Panc1 (cell line): Measurements from ENCODE around the gene UGGT1. TPM values are rescaled to one million over a fixed set of nuclear protein-coding genes. Genes with fewer than 3 reads are reported as not detected.

ENCODE experiments used
- ATAC-seq: fragments of 200-7000 bp; cut with Tn5 transposase; 2 replicates; pipeline ENCODE4 v1.9.1; 2020; ENCODE audit warnings: mild to moderate bottlenecking, moderate library complexity
- BruUV-seq: library from RNA; stranded (reverse); fragments of 400-500 nt; replicated peaks from 2 replicates; lab custom pipeline; 2021; lab: Mats Ljungman, UMichigan
- CTCF ChIA-PET: fragments of 300-600 bp; sonication (Branson Sonifier 250); formaldehyde crosslinking; loops from one replicate; lab custom pipeline; 2022; ENCODE audit warnings: antibody characterized with exemption; lab: Charles Lee
- POLR2A ChIA-PET: fragments of 300-600 bp; sonication (Branson Sonifier 250); formaldehyde crosslinking; loops from one replicate; lab custom pipeline; 2022; ENCODE audit warnings: antibody characterized with exemption; lab: Charles Lee
- DNase-seq: peaks from one replicate; pipeline ENCODE4 v3.0.0-alpha.2; 2010; ENCODE audit warnings: low read depth, low spot score
- H3K27ac ChIP-seq: 2 replicates; pipeline ENCODE4 v1.5.1; 2011; ENCODE audit warnings: mild to moderate bottlenecking, low read length, inconsistent platforms
- H3K27me3 ChIP-seq: fragments of 200-500 bp; sonication (Bioruptor generic); 2 replicates; pipeline ENCODE4 v1.6.0; 2014; ENCODE audit warnings: low read length, inconsistent platforms; ENCODE audit not compliant: control insufficient read depth, insufficient read depth
- H3K36me3 ChIP-seq: fragments of 200-500 bp; sonication (Bioruptor generic); 2 replicates; pipeline ENCODE4 v1.5.1; 2014; ENCODE audit warnings: inconsistent platforms, mild to moderate bottlenecking, low read length, moderate library complexity; ENCODE audit not compliant: control insufficient read depth, insufficient read depth
- H3K4me1 ChIP-seq: 2 replicates; pipeline ENCODE4 v1.5.1; 2011; ENCODE audit warnings: inconsistent platforms, mild to moderate bottlenecking, low read length, moderate library complexity; ENCODE audit not compliant: control insufficient read depth, insufficient read depth
- H3K4me3 ChIP-seq, 2 experiments: 2 replicates each; pipeline ENCODE4 v1.5.1; 2011 to 2012; ENCODE audit warnings: low read depth in 2 of 2, low read length in 2 of 2, mild to moderate bottlenecking in 2 of 2, inconsistent platforms in 1 of 2, moderate library complexity in 1 of 2
- H3K9me3 ChIP-seq: fragments of 200-500 bp; sonication (Bioruptor generic); 2 replicates; pipeline ENCODE4 v1.5.1; 2014; ENCODE audit warnings: low read depth, mild to moderate bottlenecking, inconsistent platforms, low read length, moderate library complexity; ENCODE audit not compliant: control insufficient read depth, insufficient read depth
- POLR2AphosphoS5 ChIP-seq: IDR thresholded peaks from 2 replicates; pipeline ENCODE4 v1.6.1; 2012; ENCODE audit warnings: mild to moderate bottlenecking, low read depth, low read length, moderate library complexity
- REST ChIP-seq, 2 experiments: IDR thresholded peaks; 2 replicates each; pipeline ENCODE4 v1.6.1; 2011 to 2012; ENCODE audit warnings: low read depth in 2 of 2, control low read depth in 1 of 2, low read length in 1 of 2, mild to moderate bottlenecking in 1 of 2, moderate library complexity in 1 of 2; ENCODE audit not compliant: insufficient read depth in 1 of 2
- SIN3A ChIP-seq: IDR thresholded peaks from 2 replicates; pipeline ENCODE4 v1.6.1; 2012; ENCODE audit warnings: low read depth, mild to moderate bottlenecking, low read length, moderate library complexity, borderline replicate concordance; ENCODE audit not compliant: insufficient read depth
- TCF7L2 ChIP-seq: IDR thresholded peaks from 2 replicates; pipeline ENCODE4 v1.6.1; 2011; ENCODE audit warnings: mild to moderate bottlenecking, low read depth, low read length, inconsistent platforms
- in situ Hi-C: cut with HindIII; loops from 2 replicates; pipeline ENCODE4 v1.10.0; 2016; ENCODE audit warnings: low sequenced_read_pairs, low pct_unique_long_range_greater_than_20kb
- intact Hi-C: fragments of 100-400 bp; cut with micrococcal nuclease; formaldehyde crosslinking; loops from one replicate; pipeline ENCODE4 v1.10.0; 2022; ENCODE audit not compliant: unreplicated experiment
- total RNA-seq: library from RNA; stranded (reverse); gene quantifications from one replicate; pipeline ENCODE4 v1.2.1, GENCODE V29; 2021; ENCODE audit not compliant: unreplicated experiment
- TF ChIP-seq, protein P1 (sequence below): fragments of 450-650 bp; IDR thresholded peaks from 2 replicates; pipeline ENCODE4 v1.5.1; 2017; ENCODE audit warnings: mild to moderate bottlenecking

The UGGT1 gene
- total RNA-seq, 1 experiment from 2014 or later, result 64.2 TPM

GRCh38 chr2:128164311-128164710 is 73.3 kb downstream of the UGGT1 start:
- no peak for TF ChIP-seq TCF7L2
- H3K4me1 ChIP-seq, result no peaks in the 10 kb centered on the region
- CTCF ChIA-PET, result no interaction called here
- H3K27ac ChIP-seq, result no peak overlapping the region
- no peak for ATAC-seq
- no TSS peak for BruUV-seq
- H3K4me3 ChIP-seq, result no peak overlapping the region
- no peak for DNase-seq
- POLR2A ChIA-PET, result no interaction called here
- in situ Hi-C loops (no loop called here), intact Hi-C loops (no loop called here)
- H3K9me3 ChIP-seq, result no peaks in the 10 kb centered on the region
- H3K36me3 ChIP-seq, result peaks cover 9% of the 10 kb centered on the region; the same call in 1 of the 2 replicates
- H3K27me3 ChIP-seq, result no peaks in the 10 kb centered on the region

DNA sequence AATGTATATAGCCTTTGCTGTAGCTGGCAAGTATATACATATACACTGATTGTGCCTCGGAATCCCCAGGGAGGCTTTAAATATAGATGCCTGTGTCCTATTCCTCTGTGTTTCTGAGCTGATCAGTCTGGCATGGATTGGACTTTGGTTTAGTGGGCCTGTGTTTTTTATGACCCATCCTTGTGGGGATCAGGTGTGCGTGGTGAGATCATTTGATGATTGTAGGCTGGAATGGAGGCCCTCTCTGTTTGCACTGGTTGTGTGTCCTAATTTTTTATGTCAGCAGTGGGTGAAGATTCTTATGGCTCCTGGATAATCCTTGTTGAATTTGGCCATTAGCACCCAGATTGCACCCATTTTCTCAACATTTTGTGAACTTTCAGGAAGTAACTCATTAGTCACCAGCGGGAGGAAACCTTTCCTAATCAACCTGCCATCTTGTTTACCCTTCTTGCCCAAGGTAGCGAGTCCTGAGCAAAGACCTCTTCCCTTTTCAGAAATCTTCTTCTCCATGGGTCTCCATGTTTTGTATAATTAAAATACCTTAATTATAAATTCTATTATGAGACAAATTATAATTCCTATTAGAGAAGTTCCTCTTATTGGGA is 75.8 kb downstream of the UGGT1 start:
- H3K36me3 ChIP-seq, result peaks cover 11% of the 10 kb centered on the region; the same call in 1 of the 2 replicates
- CTCF ChIA-PET, result no interaction called here
- POLR2A ChIA-PET, result no interaction called here
- H3K4me3 ChIP-seq, result no peak overlapping the region
- no peaks in the 10 kb centered on the region for H3K4me1 ChIP-seq
- H3K27ac ChIP-seq, result no peak overlapping the region
- TF ChIP-seq SIN3A (no peak), POLR2AphosphoS5 (no peak), REST (IDR thresholded peaks at IDR 0.05; ENCODE audit: insufficient read depth in 1 of 2, low read depth in 2 of 2, low read length in 1 of 2) (no peak), TCF7L2 (no peak)
- TF ChIP-seq, protein P1, sequence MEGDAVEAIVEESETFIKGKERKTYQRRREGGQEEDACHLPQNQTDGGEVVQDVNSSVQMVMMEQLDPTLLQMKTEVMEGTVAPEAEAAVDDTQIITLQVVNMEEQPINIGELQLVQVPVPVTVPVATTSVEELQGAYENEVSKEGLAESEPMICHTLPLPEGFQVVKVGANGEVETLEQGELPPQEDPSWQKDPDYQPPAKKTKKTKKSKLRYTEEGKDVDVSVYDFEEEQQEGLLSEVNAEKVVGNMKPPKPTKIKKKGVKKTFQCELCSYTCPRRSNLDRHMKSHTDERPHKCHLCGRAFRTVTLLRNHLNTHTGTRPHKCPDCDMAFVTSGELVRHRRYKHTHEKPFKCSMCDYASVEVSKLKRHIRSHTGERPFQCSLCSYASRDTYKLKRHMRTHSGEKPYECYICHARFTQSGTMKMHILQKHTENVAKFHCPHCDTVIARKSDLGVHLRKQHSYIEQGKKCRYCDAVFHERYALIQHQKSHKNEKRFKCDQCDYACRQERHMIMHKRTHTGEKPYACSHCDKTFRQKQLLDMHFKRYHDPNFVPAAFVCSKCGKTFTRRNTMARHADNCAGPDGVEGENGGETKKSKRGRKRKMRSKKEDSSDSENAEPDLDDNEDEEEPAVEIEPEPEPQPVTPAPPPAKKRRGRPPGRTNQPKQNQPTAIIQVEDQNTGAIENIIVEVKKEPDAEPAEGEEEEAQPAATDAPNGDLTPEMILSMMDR, result no peak
- no TSS peak for BruUV-seq
- ATAC-seq (no peak), DNase-seq (no peak)
- no peaks in the 10 kb centered on the region for H3K9me3 ChIP-seq
- no peaks in the 10 kb centered on the region for H3K27me3 ChIP-seq
- intact Hi-C loops (no loop called here), in situ Hi-C loops (no loop called here)

DNA sequence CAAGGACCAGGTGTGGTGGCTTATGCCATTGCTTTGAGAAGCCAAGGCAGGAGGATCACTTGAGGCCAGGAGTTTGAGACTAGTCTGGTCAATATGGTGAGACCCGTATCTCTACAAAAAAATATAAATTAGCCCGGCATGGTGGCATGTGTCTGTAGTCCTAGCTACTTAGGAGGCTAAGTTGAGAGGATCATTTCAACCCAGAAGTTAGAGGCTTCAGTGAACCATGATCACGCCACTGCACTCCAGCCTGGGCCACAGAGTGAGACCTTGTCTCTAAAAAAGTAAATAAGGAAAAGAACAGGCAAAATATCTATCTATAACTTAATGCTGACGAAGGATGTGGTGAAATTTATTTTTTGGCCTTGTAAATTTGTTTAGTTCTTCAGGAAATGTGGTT is 78.1 kb downstream of the UGGT1 start:
- Histone ChIP-seq H3K36me3 (peaks cover 18% of the 10 kb centered on the region), H3K27me3 (no peaks in the 10 kb centered on the region), H3K4me3 (no peak overlapping the region), H3K9me3 (no peaks in the 10 kb centered on the region), H3K27ac (no peak overlapping the region), H3K4me1 (no peaks in the 10 kb centered on the region)
- intact Hi-C loops (no loop called here), in situ Hi-C loops (no loop called here)
- BruUV-seq, result no TSS peak
- TF ChIP-seq TCF7L2 (no peak), REST (IDR thresholded peaks at IDR 0.05; ENCODE audit: insufficient read depth in 1 of 2, low read depth in 2 of 2, low read length in 1 of 2) (no peak), SIN3A (no peak), POLR2AphosphoS5 (no peak)
- ATAC-seq (no peak), DNase-seq (no peak)
- CTCF ChIA-PET, result no interaction called here
- POLR2A ChIA-PET, result no interaction called here
